Ovary (tissue), 10 donors: ENCODE measurements around the gene OLFM1. TPM values are rescaled to one million over a fixed set of nuclear protein-coding genes. Genes with fewer than 3 reads are reported as not detected.

ENCODE experiments used
- DNase-seq, 5 donors: peaks; one replicate each; pipeline ENCODE4 v3.0.0-alpha.2; 2019 to 2020
- H3K27ac ChIP-seq, 2 donors: fragments of 200-600 bp; one replicate each; pipeline versions ENCODE4 v1.5.1 to v1.8.0; 2019 to 2022
- H3K27me3 ChIP-seq: fragments of 200-600 bp; one replicate; pipeline ENCODE4 v1.8.0; 2022
- H3K36me3 ChIP-seq: fragments of 200-600 bp; sonication (generic); one replicate; pipeline ENCODE4 v1.5.1; 2019
- H3K4me1 ChIP-seq: one replicate; pipeline ENCODE4 v1.8.1; 2013; ENCODE audit warnings: mild to moderate bottlenecking, moderate library complexity; ENCODE audit not compliant: insufficient read depth
- H3K4me3 ChIP-seq: fragments of 200-600 bp; sonication (generic); one replicate; pipeline ENCODE4 v1.5.1; 2017
- H3K9me3 ChIP-seq, 2 donors: fragments of 200-600 bp in 1 of 2; sonication (generic) in 1 of 2; one replicate each; pipeline versions ENCODE4 v1.5.1 to v1.8.1; 2013 to 2019; ENCODE audit warnings: mild to moderate bottlenecking in 1 of 2, moderate library complexity in 1 of 2
- CTCF ChIP-seq, 3 donors: fragments of 450-650 bp in 2 of 3; fragments of 200-600 bp in 1 of 3; IDR thresholded peaks; one replicate each; pipeline versions ENCODE4 v1.5.1 to v1.8.0; 2016 to 2022; ENCODE audit warnings: antibody characterized with exemption in 3 of 3, mild to moderate bottlenecking in 1 of 3
- EP300 ChIP-seq: sonication (generic); formaldehyde crosslinking; IDR thresholded peaks from one replicate; pipeline ENCODE4 v1.6.1; 2017; ENCODE audit warnings: antibody characterized with exemption
- POLR2A ChIP-seq: fragments of 450-650 bp; IDR thresholded peaks from one replicate; pipeline ENCODE4 v1.6.1; 2017; ENCODE audit warnings: antibody characterized with exemption, mild to moderate bottlenecking, moderate library complexity
- WGBS, 3 donors: extraction: QIAGEN DNeasy Blood & Tissue Kit in 1 of 3; methylation state at CpG; one replicate each; pipeline versions ENCODE4 v1.1.5 to v1.1.7; 2013 to 2017; 5-methylcytosine and 5-hydroxymethylcytosine counted together
- intact Hi-C, 4 donors: fragments of 100-400 bp; cut with DNase I; formaldehyde crosslinking; loops; one replicate each; pipeline versions ENCODE4 v1.11.0 to v1.15.1; 2022 to 2023
- long read RNA-seq, 3 donors: library from polyadenylated mRNA in 2 of 3; unstranded in 2 of 3; transcript quantifications; one replicate each; pipeline ENCODE4 v2.0.0 and lab custom pipeline, GENCODE V29; 2021 to 2026
- polyA plus RNA-seq, 2 donors: library from polyadenylated mRNA; stranded (reverse); fragments of 200-250 nt in 1 of 2; fragments of 350-450 nt in 1 of 2; fragmentation: Illumina TruSeq in 1 of 2; extraction: RNeasy Lipid Tissue Mini Kit (QIAGEN cat#74804) in 1 of 2; gene quantifications; one replicate each; pipeline ENCODE4 v1.2.3, GENCODE V29; 2013 to 2014
- total RNA-seq, 7 donors: library from RNA; depleted of rRNA in 2 of 7; stranded (reverse); fragments of >200 nt in 2 of 7; fragmentation: NEBNext Ultra II Directional in 3 of 7; extraction: Animal tissue kit (Norgen Biotek cat#: 25700) in 3 of 7; gene quantifications; one replicate each; pipeline versions ENCODE4 v1.1.0 to v1.2.4, GENCODE V29; 2016 to 2023
- donor health status: DM: no; HTN: no; CAD: no; lungs with moderate emphysema.
- donor health status: DM: no; HTN: no; CAD: no.
- donor health status: Bipolar disorder and iron deficiency.
- donor health status: DM: yes; HTN: yes; CAD: no.
- donor health status: DM: no; HTN: no; CAD: no.
- donor health status: DM: yes; HTN: yes; CAD: no.

OLFM1 gene
- 10 to 100 TPM in 5 of 7 donors, 1 to 10 TPM in 2; 6.5 to 40.0 (median 19.9) TPM for total RNA-seq
- polyA plus RNA-seq = 10 to 100 TPM; 16.3 to 22.3 TPM
- long read RNA-seq, donor 1, transcript OLFM1-201 (6 exons, 2,591 nt) = major isoform, 5 of 8 reads
- long read RNA-seq, donor 1, partial matches to known transcripts = 0 of 8 reads
- long read RNA-seq, donor 1, other reads (novel, unspliced or antisense) = 1 of 8 reads
- long read RNA-seq, donor 2, partial matches to known transcripts = 0 of 5 reads
- long read RNA-seq, donor 2, other reads (novel, unspliced or antisense) = 0 of 5 reads
- long read RNA-seq, donor 3, transcript OLFM1-202 (4 exons, 1,014 nt) = minor isoform, 20 of 91 reads
- long read RNA-seq, donor 3, transcript OLFM1-201 (6 exons, 2,591 nt) = major isoform, 48 of 91 reads
- long read RNA-seq, donor 3, transcript OLFM1-204 (6 exons, 2,444 nt) = minor isoform, 10 of 91 reads
- long read RNA-seq, donor 3, partial matches to known transcripts = 1 of 91 reads
- long read RNA-seq, donor 3, other reads (novel, unspliced or antisense) = 10 of 91 reads

GRCh38 chr9:135087489-135087792, at the start of gene OLFM1:
Gene OLFM1, plus strand, starts transcription at chr9:135087668. Its CDS starts 322 bp downstream, at chr9:135087990.
- peak within 1 kb of the TSS in 1 of 2 donors; percentile 5 for H3K27ac ChIP-seq
- H3K4me3 ChIP-seq = peak within 1 kb of the TSS; percentile 36
- TF ChIP-seq EP300 = no peak
- peak; percentile 45 to 75 (median 65) for TF ChIP-seq CTCF (IDR thresholded peaks at IDR 0.05)
- TF ChIP-seq POLR2A = no peak
- 0% methylated on average over 12 to 40 of the region's 40 CpGs for whole genome bisulfite sequencing, 3 donors
- peak; percentile 53 to 81 (median 78) for DNase-seq
- no peaks in the 10 kb centered on the region for H3K9me3 ChIP-seq
- H3K36me3 ChIP-seq = no peaks in the 10 kb centered on the region
- H3K27me3 ChIP-seq = no peaks in the 10 kb centered on the region
- H3K4me1 ChIP-seq = peaks cover 6% of the 10 kb centered on the region
- intact Hi-C loops = loop anchor here (5.0 to 10.0 kb wide), 3 partner anchors 255 to 393 kb away; no protein-coding TSS in a partner anchor

GRCh38 chr9:135038331-135038730, 49.1 kb upstream of the OLFM1 start:
- intact Hi-C loops = no loop called here
- DNase-seq = peak in 1 of 5 donors; percentile 9
- Histone ChIP-seq H3K4me3 (no peak overlapping the region), H3K27me3 (no peaks in the 10 kb centered on the region), H3K4me1 (no peaks in the 10 kb centered on the region), H3K9me3 (no peaks in the 10 kb centered on the region), H3K36me3 (no peaks in the 10 kb centered on the region), H3K27ac (no peak overlapping the region)
- 70 to 72% (median 71%) methylated on average over 13 of the region's 13 CpGs for WGBS, 3 donors
- TF ChIP-seq POLR2A (no peak), EP300 (no peak), CTCF (IDR thresholded peaks at IDR 0.05) (no peak)

GRCh38 chr9:135038826-135039225, 48.6 kb upstream of the OLFM1 start:
- no peak overlapping the region for H3K4me3 ChIP-seq
- 73 to 88% (median 76%) methylated on average over 3 of the region's 3 CpGs for WGBS, 3 donors
- DNase-seq = peak in 1 of 5 donors; percentile 3
- H3K36me3 ChIP-seq = no peaks in the 10 kb centered on the region
- no peaks in the 10 kb centered on the region for H3K9me3 ChIP-seq
- TF ChIP-seq POLR2A = no peak
- no peak for TF ChIP-seq EP300
- TF ChIP-seq CTCF (IDR thresholded peaks at IDR 0.05) = no peak
- no peaks in the 10 kb centered on the region for H3K27me3 ChIP-seq
- H3K4me1 ChIP-seq = no peaks in the 10 kb centered on the region
- no peak overlapping the region for H3K27ac ChIP-seq
- intact Hi-C loops = no loop called here

GRCh38 chr9:135039266-135039870, 48.1 kb upstream of the OLFM1 start:
- H3K27ac ChIP-seq = no peak overlapping the region
- DNase-seq = peak in 1 of 5 donors; percentile 15
- H3K9me3 ChIP-seq = no peaks in the 10 kb centered on the region
- intact Hi-C loops = no loop called here
- no peaks in the 10 kb centered on the region for H3K4me1 ChIP-seq
- H3K36me3 ChIP-seq = no peaks in the 10 kb centered on the region
- 75 to 82% (median 80%) methylated on average over 14 of the region's 14 CpGs for WGBS, 3 donors
- TF ChIP-seq POLR2A = no peak
- no peak overlapping the region for H3K4me3 ChIP-seq
- H3K27me3 ChIP-seq = no peaks in the 10 kb centered on the region
